Fibroblast of mammary gland (primary cell): Measurements from ENCODE around the gene TAB2.

Experiments
- DNase-seq: peaks from one replicate; pipeline ENCODE4 v3.0.0-alpha.2; 2010; ENCODE audit warnings: low read depth
- H3K4me3 ChIP-seq: 2 replicates; pipeline ENCODE4 v1.5.1; 2011; ENCODE audit warnings: low read depth, mild to moderate bottlenecking, low read length, moderate library complexity; ENCODE audit not compliant: control insufficient read depth
- CTCF ChIP-seq: conservative IDR thresholded peaks from 2 replicates; pipeline ENCODE4 v1.5.1; 2011; ENCODE audit warnings: low read depth, low read length, inconsistent platforms; ENCODE audit not compliant: control insufficient read depth, insufficient read depth

Gene TAB2

GRCh38 chr6:149324428-149324827 lies 6.9 kb downstream of the TAB2 start:
- H3K4me3 ChIP-seq: no peak overlapping the region
- no peak for DNase-seq
- no peak for TF ChIP-seq CTCF

GRCh38 chr6:149325648-149326236 lies 8.2 kb downstream of the TAB2 start:
- no peak overlapping the region for H3K4me3 ChIP-seq
- TF ChIP-seq CTCF: no peak
- DNase-seq: no peak

GRCh38 chr6:149327638-149328037 lies 10.1 kb downstream of the TAB2 start:
- DNase-seq: no peak
- TF ChIP-seq CTCF: no peak
- H3K4me3 ChIP-seq: no peak overlapping the region

GRCh38 chr6:149328083-149328482 lies 10.6 kb downstream of the TAB2 start:
- no peak for TF ChIP-seq CTCF
- no peak overlapping the region for H3K4me3 ChIP-seq
- DNase-seq: no peak

- TF ChIP-seq CTCF: no peak
- DNase-seq: no peak
- no peak overlapping the region for H3K4me3 ChIP-seq
Observed at GRCh38 chr6:149329529-149329928, 12.0 kb downstream of the TAB2 start.

- TF ChIP-seq CTCF: no peak
- no peak for DNase-seq
- no peak overlapping the region for H3K4me3 ChIP-seq
Observed at GRCh38 chr6:149330133-149330532, 12.6 kb downstream of the TAB2 start.
